UCSD-AML1 (cell line): Measurements from ENCODE around the gene NTNG2.

ENCODE experiments used
- DNase-seq: peaks from one replicate; lab custom pipeline; 2025; ENCODE audit not compliant: unreplicated experiment; lab: John Stamatoyannopoulos, UW

Gene NTNG2

DNA sequence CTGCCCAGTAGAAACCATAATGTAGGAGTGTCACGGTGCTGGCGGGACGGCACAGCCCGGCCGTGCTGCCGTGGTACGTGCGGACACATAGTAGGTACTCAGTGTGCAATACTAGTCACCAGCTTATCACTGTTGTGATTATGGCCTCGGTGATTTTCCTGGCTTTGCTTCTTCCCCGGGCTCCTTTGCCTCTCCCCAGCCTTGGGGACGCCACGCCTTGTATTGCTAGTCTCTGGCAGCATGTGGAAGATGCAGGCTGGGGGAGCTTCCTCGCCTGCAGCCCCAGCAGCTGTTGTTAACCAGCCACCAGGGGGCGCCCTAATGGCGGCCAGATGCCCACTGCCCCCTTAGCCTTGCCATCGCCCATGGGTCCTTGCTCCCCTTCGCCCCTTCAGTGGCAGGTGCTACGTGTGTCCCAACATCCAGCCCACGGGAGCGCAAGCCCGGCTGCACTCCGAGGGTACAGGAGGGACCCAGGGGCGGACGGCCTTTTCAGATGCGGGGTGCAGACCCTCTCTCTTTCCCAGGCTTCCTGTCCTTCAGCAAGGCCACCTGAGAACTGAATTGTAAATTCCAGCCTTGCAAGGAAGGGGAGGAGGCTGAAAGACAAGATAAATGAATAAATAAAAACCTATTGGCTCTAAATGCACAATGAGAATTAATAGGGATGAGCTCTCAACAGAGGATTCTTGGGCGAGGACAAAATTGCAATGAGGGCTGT lies 8.0 kb downstream of the NTNG2 start:
- peak; percentile 61 for DNase-seq

- no peak for DNase-seq
Measured at GRCh38 chr9:132171702-132172101, 9.8 kb downstream of the NTNG2 start.

- no peak for DNase-seq
Measured at GRCh38 chr9:132172185-132172584, 10.3 kb downstream of the NTNG2 start.

DNA sequence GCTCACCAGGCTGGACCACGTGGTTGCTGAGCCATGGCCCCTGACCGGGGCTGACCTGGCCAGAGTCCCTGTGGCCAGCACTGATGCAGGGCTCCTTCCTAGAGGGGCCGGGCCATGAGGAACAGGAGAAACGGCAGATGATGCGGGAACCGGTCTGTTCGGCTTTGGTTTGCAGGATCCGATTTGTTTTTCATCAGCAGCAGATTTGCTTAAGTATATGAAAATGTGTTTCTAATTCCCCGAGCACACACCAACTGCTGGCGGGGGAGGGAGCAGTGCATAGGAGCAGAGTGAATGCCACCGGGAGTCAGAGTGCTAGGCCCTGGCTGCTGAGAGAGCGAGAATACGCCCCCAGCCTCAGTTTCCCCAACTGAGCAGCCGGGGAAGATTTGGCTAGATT lies 13.6 kb downstream of the NTNG2 start:
- no peak for DNase-seq

- DNase-seq = no peak
Measured at GRCh38 chr9:132176338-132176737, 14.5 kb downstream of the NTNG2 start.

GRCh38 chr9:132181796-132182313 lies 20.0 kb downstream of the NTNG2 start:
- DNase-seq = no peak

DNA sequence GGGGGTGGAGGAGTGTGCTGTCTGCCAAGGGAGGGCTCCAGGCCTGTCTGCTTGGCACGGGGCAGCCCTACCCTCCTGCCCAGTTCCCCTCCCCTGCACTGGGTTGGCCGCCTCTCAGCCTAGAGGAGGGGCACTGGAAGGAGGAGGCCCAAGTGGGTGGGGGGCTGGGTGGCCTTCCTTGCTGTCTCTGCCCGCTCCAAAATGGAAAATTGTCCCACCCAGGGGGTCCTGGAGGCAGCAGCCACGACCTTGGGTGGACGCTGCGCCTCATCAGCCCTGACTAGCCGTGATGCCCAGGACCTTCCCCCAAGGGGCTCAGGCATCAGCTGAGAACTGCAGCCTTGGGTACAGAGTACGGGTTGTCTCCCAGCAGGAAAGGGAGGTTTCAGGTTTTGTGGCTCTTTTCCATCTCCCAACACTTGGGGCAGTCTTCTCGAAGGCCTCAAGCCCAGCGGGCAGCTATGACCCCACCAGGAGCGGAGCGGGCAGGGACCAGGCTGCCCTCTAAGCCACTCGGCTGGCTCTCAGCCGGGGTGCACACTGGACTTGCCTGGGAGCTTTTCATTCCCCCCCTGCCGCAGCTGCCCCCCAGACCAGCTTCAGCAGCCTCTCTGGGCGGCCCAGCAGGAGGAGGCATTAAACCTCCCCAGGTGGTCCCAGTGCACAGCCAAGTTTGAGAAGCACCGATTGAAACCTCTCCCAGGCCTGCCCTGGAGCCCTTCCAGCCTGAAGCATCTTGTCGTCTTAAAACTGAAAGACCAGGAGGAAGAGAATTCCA lies 20.6 kb downstream of the NTNG2 start:
- DNase-seq = no peak

- DNase-seq = no peak
Measured at GRCh38 chr9:132183134-132183533, 21.3 kb downstream of the NTNG2 start.

DNA sequence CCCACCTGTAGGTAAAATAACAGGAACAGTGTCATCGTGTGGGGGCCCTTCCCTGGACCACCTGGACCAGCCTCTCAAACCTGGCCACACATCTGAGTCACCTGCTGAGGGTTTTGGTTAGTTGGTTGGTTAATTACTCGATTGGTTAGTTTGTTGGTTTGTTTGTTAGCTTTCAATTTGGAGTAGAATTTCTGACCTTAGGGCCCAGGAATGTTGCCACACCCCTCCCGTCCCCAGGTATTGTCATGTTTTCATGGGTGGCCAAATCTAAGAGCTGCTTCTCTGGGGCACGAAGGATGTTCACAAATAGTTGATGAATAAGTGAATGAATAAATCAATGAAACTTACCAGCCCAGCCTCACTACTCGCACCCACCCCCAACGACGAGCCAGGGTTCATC lies 21.9 kb downstream of the NTNG2 start:
- DNase-seq = no peak

GRCh38 chr9:132184124-132184523 lies 22.3 kb downstream of the NTNG2 start:
- DNase-seq = no peak

GRCh38 chr9:132185073-132186009 lies 23.5 kb downstream of the NTNG2 start:
- peak; percentile 20 for DNase-seq

DNA sequence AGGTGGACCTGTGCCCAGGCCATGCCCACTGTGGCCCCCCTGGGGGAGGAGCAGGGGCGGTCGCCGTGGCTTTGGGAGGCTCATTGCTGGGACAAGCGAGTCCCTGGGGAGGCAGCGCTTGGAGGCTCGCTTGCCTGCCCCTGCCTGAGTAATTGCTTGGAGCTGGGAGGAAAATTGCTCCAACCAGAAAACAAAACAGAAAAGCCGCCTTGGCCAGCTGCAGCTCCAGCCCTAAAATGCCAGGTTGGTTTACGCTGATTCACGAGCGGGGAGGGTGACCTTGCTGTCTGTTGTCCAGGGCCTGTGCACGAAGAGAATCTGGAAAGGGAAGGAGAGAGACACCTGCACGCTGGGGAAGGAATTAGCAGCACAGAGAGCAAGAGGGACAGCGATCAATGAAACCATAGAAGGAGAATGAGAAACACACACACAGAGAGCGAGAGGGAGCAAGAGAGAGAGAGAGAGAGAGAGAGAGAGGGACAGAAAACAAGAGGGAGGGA lies 25.3 kb downstream of the NTNG2 start:
- DNase-seq = no peak

GRCh38 chr9:132190966-132191365 lies 29.1 kb downstream of the NTNG2 start:
- DNase-seq = no peak

DNA sequence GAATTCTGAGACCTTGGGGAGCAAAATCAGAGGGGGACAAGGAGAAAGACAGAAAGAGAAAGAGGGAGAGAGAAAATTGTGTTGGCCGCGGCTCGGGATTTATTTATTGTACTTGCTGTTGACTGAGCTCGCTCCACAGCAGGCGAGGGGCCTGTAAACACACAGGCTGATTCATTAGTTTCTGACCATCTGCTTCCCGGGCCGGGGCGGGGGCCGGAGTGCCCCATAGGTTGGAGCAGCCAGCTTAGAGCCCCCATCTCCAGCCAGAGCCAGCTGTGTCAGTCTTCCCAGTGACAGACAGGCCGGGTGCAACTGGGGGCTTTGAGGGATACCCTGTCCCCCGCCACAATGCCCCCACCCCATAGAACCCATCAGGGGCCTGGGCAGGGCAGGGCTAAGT lies 30.9 kb downstream of the NTNG2 start:
- DNase-seq = no peak

- DNase-seq = no peak
Measured at GRCh38 chr9:132193227-132194124, 31.6 kb downstream of the NTNG2 start.

DNA sequence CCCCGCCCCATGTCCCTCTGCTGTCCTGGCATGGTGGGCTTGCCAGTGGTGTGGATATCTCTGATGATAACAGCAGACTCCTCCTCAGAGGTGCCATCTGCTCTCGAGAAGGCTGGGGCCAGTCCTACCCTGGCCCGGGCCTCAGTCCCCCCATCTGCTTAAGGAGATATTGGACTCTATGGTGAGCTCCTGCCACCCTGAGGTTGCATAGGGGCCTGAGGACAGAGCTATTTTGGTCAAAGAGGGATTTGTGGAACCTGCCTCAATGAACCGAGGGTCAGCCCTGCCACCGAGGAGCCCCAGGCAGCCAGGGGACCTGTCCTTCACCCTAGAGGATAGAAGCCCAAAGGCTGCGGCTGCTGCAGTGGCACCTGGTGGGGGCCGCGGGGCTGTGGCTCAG lies 32.6 kb downstream of the NTNG2 start:
- DNase-seq = no peak

DNA sequence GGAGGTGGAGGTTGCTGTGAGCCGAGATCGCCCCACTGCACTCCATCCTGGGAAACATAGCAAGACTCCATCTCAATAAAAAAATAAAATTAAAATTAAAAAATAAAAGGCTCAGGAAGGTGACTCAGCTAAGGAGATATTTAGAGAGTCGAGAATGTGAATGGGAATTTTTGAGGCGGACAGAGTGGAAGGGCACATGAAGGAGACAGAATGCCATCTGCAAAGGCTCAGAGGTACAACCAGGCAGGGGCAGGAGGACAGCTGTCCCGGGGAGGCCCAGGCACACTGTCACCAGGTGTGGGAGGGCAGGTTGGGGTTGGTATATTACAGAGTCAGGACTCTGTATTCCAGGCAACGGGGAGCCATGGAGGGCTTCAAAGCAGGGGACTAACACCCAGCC lies 35.5 kb downstream of the NTNG2 start:
- DNase-seq = no peak

DNA sequence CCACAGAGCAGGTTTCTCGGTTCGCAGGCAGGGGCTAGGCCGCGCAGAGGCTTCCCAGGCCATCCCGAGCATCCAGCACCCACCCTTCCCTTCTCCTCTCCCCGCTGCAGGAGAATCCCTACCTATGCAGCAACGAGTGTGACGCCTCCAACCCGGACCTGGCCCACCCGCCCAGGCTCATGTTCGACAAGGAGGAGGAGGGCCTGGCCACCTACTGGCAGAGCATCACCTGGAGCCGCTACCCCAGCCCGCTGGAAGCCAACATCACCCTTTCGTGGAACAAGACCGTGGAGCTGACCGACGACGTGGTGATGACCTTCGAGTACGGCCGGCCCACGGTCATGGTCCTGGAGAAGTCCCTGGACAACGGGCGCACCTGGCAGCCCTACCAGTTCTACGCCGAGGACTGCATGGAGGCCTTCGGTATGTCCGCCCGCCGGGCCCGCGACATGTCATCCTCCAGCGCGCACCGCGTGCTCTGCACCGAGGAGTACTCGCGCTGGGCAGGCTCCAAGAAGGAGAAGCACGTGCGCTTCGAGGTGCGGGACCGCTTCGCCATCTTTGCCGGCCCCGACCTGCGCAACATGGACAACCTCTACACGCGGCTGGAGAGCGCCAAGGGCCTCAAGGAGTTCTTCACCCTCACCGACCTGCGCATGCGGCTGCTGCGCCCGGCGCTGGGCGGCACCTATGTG lies 36.1 kb downstream of the NTNG2 start:
- DNase-seq = no peak

DNA sequence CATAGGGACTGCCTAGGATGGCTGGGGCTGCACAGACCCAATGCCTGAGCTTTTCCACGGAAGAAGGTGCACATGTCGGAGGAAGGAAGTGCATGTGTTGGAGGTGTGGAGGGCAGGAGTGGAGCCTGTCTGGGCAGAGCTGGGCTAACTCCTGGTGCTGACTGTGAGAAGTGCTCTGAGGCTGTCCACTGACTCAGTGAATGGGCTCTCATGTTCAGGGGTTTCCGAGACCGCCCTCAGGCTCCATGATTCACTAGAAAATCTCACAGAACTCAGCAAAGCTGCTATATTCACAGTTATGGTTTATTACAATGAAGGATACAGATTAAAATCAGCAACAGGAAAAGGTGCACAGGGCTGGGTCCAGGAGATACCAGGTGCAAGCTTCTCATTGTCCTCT lies 37.2 kb downstream of the NTNG2 start:
- DNase-seq = no peak
